A375 (cell line): ENCODE measurements around the gene SCRN3. TPM values are rescaled to one million over a fixed set of nuclear protein-coding genes. Genes with fewer than 3 reads are reported as not detected.

Experiments
- total RNA-seq: library from RNA; depleted of rRNA; stranded (reverse); fragments of >200 nt; shearing (Covaris generic); gene quantifications from 2 replicates; pipeline ENCODE4 v1.2.3, GENCODE V29; 2014; rRNA removed

The SCRN3 gene
- total RNA-seq, result 21.2 TPM in 2 replicates

GRCh38 chr2:174395284-174395968 lies at the start of gene SCRN3:
Gene SCRN3 (plus strand): TSS chr2:174395730. CDS start chr2:174398284, 2,554 bp downstream.

Other genes starting within 250 kb of the SCRN3 start
- gene OLA1, start 147.2 kb upstream of the SCRN3 start, total RNA-seq, result 99.5 and 121 TPM in 2 replicates
- not detected in 2 replicates for gene SP9, start 60.8 kb upstream of the SCRN3 start, total RNA-seq
- 0.30 and 0.72 TPM in 2 replicates for gene GPR155, start 91.3 kb downstream of the SCRN3 start, total RNA-seq
- 13.2 and 15.6 TPM in 2 replicates for gene WIPF1, start 202.1 kb downstream of the SCRN3 start, total RNA-seq